ENCODE measurements around the gene MOSPD2. TPM values are rescaled to one million over a fixed set of nuclear protein-coding genes. Genes with fewer than 3 reads are reported as not detected.

Gene MOSPD2
- total and polyA plus RNA-seq, 2 of the 8 experiments (the other 6 are each of a cell fraction or from before 2014, with no cell fraction given) = 4.5 to 12.1 TPM

DNA sequence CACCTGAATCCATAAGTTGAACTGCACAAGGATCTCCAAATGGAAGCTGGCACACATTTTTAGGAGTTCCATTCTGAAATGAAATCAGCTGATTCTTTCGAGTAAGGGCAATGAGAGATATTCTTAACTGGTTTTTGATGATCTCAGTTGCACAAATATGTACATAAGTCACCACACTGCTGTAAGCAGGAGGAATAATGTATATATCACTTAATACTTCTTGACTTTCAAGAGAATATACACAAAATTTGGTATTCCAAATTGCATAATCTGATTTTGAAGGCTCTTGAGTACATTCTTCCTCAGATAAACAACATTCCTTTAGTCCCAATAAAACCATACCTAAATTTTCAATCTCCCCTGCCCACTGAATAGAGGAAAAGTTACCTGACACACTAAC lies 8.6 kb upstream of the MOSPD2 start:
- H3K27ac ChIP-seq (ENCODE audit: low read depth, low read length) = no peak overlapping the region
- no peak overlapping the region for H4K8ac ChIP-seq (ENCODE audit: extremely low read depth, insufficient read depth, low read length)
- WGBS, 2 experiments (ENCODE audit: extremely low coverage in 1 of 2, insufficient coverage in 1 of 2, insufficient read length in 1 of 2, insufficient replicate concordance in 2 of 2, low coverage in 1 of 2, low lambda C conversion rate in 2 of 2, missing lambda C conversion rate in 1 of 2) = 88% methylated on average over 1 of the region's 1 CpG; no CpG with 5 or more reads in 1 of the 2 experiments
- no peak overlapping the region for H3K4ac ChIP-seq (replicated peaks; ENCODE audit: insufficient read length, low read depth, low read length)
- no peak overlapping the region for H2BK5ac ChIP-seq (ENCODE audit: low read depth, low read length)
- H4K5ac ChIP-seq (ENCODE audit: insufficient read length, low read depth, low read length) = no peak overlapping the region
- TF ChIP-seq RBBP5 (IDR thresholded peaks at IDR 0.05; ENCODE audit: borderline replicate concordance, low read depth, low read length) = no peak
- TF ChIP-seq SP2 (IDR thresholded peaks at IDR 0.05; ENCODE audit: low read length) = no peak
- no peak for TF ChIP-seq MAFK (IDR thresholded peaks at IDR 0.05; ENCODE audit: low read depth, low read length)
- H3K23ac ChIP-seq (ENCODE audit: insufficient read length) = no peak overlapping the region
- no peak overlapping the region for H3K9ac ChIP-seq (replicated peaks in 1 of 4; ENCODE audit: extremely low read depth in 1 of 4, low read depth in 3 of 4, low read length in 3 of 4)
- H3K56ac ChIP-seq (replicated peaks; ENCODE audit: insufficient read length, low read depth, low read length) = no peak overlapping the region
- H2AFZ ChIP-seq (ENCODE audit: low read length) = no peak overlapping the region
- H3K27me3 ChIP-seq (replicated peaks in 1 of 4; ENCODE audit: control insufficient read depth in 3 of 4, extremely low read depth in 1 of 4, insufficient read depth in 3 of 4, low read length in 3 of 4) = no peaks in the 10 kb centered on the region
- H3K4me1 ChIP-seq (replicated peaks in 1 of 4; ENCODE audit: control insufficient read depth in 3 of 4, insufficient read depth in 4 of 4, low read length in 3 of 4) = no peaks in the 10 kb centered on the region
- no peak overlapping the region for H2BK15ac ChIP-seq (ENCODE audit: low read length)
- no peak overlapping the region for H2AK5ac ChIP-seq (ENCODE audit: low read depth, low read length)
- ChIA-PET POLR2A (ENCODE audit: partially characterized antibody) (no interaction called here), CTCF (ENCODE audit: partially characterized antibody) (no interaction called here)
- H3K4me3 ChIP-seq (ENCODE audit: extremely low read depth in 1 of 4, insufficient read depth in 2 of 4, low read depth in 3 of 4, low read length in 4 of 4) = no peak overlapping the region
- FAIRE-seq (no peak), DNase-seq (ENCODE audit: low read depth in 1 of 2, low spot score in 2 of 2) (no peak)
- no peaks in the 10 kb centered on the region for H3K79me1 ChIP-seq (ENCODE audit: low read depth, low read length)
- H4K20me1 ChIP-seq (replicated peaks in 1 of 2; ENCODE audit: control insufficient read depth in 1 of 2, insufficient read depth in 2 of 2, low read length in 2 of 2) = no peaks in the 10 kb centered on the region
- H3K23me2 ChIP-seq (ENCODE audit: low read depth, low read length) = no peaks in the 10 kb centered on the region
- peaks cover 0 to 34% of the 10 kb centered on the region in 2 experiments; a peak in 2 of 4 replicates for H3K79me2 ChIP-seq (ENCODE audit: control insufficient read depth in 1 of 2, insufficient read depth in 2 of 2, low read length in 2 of 2)
- peaks cover 0 to 5% (median 1%) of the 10 kb centered on the region in 4 experiments; a peak in 3 of 8 replicates for H3K36me3 ChIP-seq (ENCODE audit: control insufficient read depth in 2 of 4, insufficient read depth in 4 of 4, low read length in 3 of 4)
- no peak overlapping the region for H3K18ac ChIP-seq (ENCODE audit: extremely low read depth, low read length)
- H2BK20ac ChIP-seq (ENCODE audit: low read length) = no peak overlapping the region
- no peaks in the 10 kb centered on the region; a peak in 1 of 4 replicates for H3K9me3 ChIP-seq (ENCODE audit: insufficient read depth in 2 of 2, low read depth in 1 of 2, low read length in 1 of 2)
- H3K4me2 ChIP-seq (ENCODE audit: insufficient read depth in 1 of 2, low read depth in 2 of 2, low read length in 2 of 2) = no peak overlapping the region
- no peak overlapping the region for H3K14ac ChIP-seq (ENCODE audit: insufficient read length)
- no peak overlapping the region for H2BK120ac ChIP-seq (replicated peaks; ENCODE audit: low read depth, low read length)
- no peak overlapping the region for H2BK12ac ChIP-seq (ENCODE audit: low read depth, low read length)
- H4K91ac ChIP-seq (replicated peaks; ENCODE audit: insufficient read length, low read length) = no peak overlapping the region

Data from H1 (cell line).